Naive thymus-derived CD8-positive, alpha-beta T cell (primary cell): Measurements from ENCODE around the gene CDC42BPG. TPM values are rescaled to one million over a fixed set of nuclear protein-coding genes. Genes with fewer than 3 reads are reported as not detected.

ENCODE experiments used
- ATAC-seq, 2 donors: fragments of 150-1000 bp; cut with Tn5 transposase in 1 of 2; sonication (Bioruptor Pico), chemical (Tn5 transposase) in 1 of 2; 1 replicate in 1 of 2; 2 replicates in 1 of 2; pipeline ENCODE4 v1.10.0; 2021; ENCODE audit warnings: mild to moderate bottlenecking in 2 of 2, moderate library complexity in 2 of 2
- POLR2A ChIA-PET: fragments of 350-600 bp; sonication (Branson Sonifier 250); formaldehyde crosslinking; loops from one replicate; lab custom pipeline; 2021; ENCODE audit warnings: antibody characterized with exemption; lab: Charles Lee
- DNase-seq, 10 donors: peaks; one replicate each; pipeline versions ENCODE4 v3.0.0 to v3.0.0-alpha.2; 2020 to 2022
- H3K27ac Mint-ChIP-seq, 10 donors: one replicate each; pipeline ENCODE4 v1.8.0; 2020 to 2022; ENCODE audit warnings: mild to moderate bottlenecking in 10 of 10, mixed read lengths in 10 of 10, moderate library complexity in 4 of 10, inconsistent platforms in 1 of 10
- H3K27me3 Mint-ChIP-seq, 5 donors: one replicate each; pipeline ENCODE4 v1.8.0; 2021 to 2022; ENCODE audit warnings: mixed read lengths in 5 of 5
- H3K36me3 Mint-ChIP-seq, 3 donors: one replicate each; pipeline ENCODE4 v1.8.0; 2020 to 2022; ENCODE audit warnings: mixed read lengths in 3 of 3, mild to moderate bottlenecking in 2 of 3, inconsistent platforms in 1 of 3
- H3K4me1 Mint-ChIP-seq, 4 donors: one replicate each; pipeline ENCODE4 v1.8.0; 2021 to 2022; ENCODE audit warnings: mixed read lengths in 4 of 4
- H3K4me3 Mint-ChIP-seq, 10 donors: one replicate each; pipeline ENCODE4 v1.8.0; 2020 to 2022; ENCODE audit warnings: mild to moderate bottlenecking in 10 of 10, mixed read lengths in 10 of 10, moderate library complexity in 6 of 10, inconsistent platforms in 1 of 10
- H3K9me3 Mint-ChIP-seq, 9 donors: one replicate each; pipeline ENCODE4 v1.8.0; 2020 to 2022; ENCODE audit warnings: mixed read lengths in 9 of 9, mild to moderate bottlenecking in 3 of 9, inconsistent platforms in 1 of 9, moderate library complexity in 1 of 9
- polyA plus RNA-seq, 3 donors: library from polyadenylated mRNA; unstranded; fragments of 300-500 nt; fragmentation: Illumina TruSeq; gene quantifications; one replicate each; pipeline ENCODE4 v1.2.3, GENCODE V29; 2021
- total RNA-seq, 8 experiments: library from RNA in 2 of 8; stranded (reverse) in 2 of 8; gene quantifications; one replicate each; pipeline ENCODE4 v1.2.3 and lab custom pipeline; 2021 to 2026

The CDC42BPG gene
- total and polyA plus RNA-seq, 5 experiments from 2014 or later = 0.09 to 10.3 (median 0.38) TPM

DNA sequence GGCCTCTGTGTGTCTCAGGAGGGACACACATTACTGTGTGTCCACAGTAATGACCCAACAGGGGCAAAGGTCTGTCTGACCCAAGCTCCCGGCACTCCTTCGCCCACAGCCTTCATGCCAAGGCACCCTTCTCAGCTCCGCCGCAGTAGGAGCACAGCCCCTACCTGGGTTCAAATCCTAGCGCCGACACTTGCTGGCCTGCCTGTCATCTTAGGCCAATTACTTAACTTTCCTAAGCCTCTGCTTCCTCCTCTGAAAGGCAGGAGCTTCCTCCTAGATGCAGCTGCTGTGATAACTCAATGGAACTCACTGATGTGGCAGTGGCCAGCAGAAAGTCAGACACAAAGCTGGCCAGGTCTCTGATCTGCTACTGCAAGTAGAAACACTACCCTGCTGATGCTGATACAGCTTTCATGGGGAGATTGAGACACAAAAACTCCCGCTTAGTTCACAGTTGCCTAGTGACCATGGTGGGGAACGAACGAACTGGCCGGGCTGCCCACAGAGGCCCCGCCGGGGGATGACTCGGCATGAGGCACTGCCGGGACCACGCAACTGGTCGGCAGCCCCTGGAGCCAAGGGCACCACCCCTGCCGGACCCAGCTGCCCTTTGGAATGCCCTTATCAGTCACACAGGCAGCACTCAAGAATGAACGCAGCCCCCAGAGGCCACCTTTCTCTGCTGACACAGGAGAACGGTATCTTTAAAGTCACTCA, 25.9 kb upstream of the CDC42BPG start:
- Mint-ChIP-seq H3K4me1 (peaks cover 45 to 93% (median 88%) of the 10 kb centered on the region in 4 donors), H3K4me3 (peak overlapping the region; percentile 73 to 87 (median 80)), H3K27me3 (no peaks in the 10 kb centered on the region), H3K27ac (peak overlapping the region; percentile 91 to 96 (median 94)), H3K36me3 (peaks cover 4 to 68% (median 23%) of the 10 kb centered on the region in 3 donors), H3K9me3 (peaks cover 0 to 4% (median 0%) of the 10 kb centered on the region in 9 donors)
- ATAC-seq (no peak), DNase-seq (no peak)
- POLR2A ChIA-PET = interaction anchor here (0.8 to 45.7 kb wide), 5 partner anchors 8 to 700 kb away, joined by 4 to 2449 read pairs (median 22); partner anchors contain the start of genes CDC42BPG, EHD1, SF1 and ZNRD2

DNA sequence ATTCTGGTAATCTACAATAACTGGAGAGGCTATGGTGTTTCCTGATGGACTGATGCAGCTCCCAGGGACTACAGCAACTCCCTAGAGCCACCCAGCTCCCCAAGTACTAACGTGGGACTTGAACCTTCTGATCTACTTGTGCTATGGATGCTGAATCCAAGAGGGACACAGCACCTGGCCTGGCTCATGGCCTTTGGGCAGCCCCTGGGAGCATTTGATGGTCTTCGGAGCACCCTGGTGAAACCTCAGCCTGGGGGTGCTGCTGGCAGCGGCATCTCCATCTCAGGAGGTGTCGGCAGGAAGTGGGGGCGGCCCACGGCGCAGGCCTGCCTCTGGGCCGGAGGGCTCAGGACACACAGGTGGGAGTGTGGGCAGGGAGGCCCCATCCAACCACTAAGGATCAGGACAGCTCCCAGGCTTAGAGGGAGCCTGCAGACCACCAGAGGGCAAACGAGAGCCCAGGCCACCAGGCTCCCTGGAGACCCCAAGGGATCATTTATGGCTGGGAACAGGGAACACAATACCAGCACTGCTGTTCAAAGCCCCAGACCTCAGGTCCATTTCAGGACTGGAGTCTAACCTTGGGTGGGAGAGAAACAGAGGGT, 25.2 kb upstream of the CDC42BPG start:
- POLR2A ChIA-PET = interaction anchor here (0.8 to 45.7 kb wide), 6 partner anchors 8 to 700 kb away, joined by 4 to 2449 read pairs (median 14); partner anchors contain the start of genes CDC42BPG, EHD1, MAP4K2 and SF1
- H3K4me3 Mint-ChIP-seq = peak overlapping the region; percentile 73 to 87 (median 80)
- peak in 2 of 10 donors; percentile 36 to 46 for DNase-seq
- peak; percentile 13 to 33 for ATAC-seq
- peaks cover 45 to 93% (median 88%) of the 10 kb centered on the region in 4 donors for H3K4me1 Mint-ChIP-seq
- H3K27ac Mint-ChIP-seq = peak overlapping the region; percentile 91 to 96 (median 94)
- H3K36me3 Mint-ChIP-seq = peaks cover 4 to 61% (median 22%) of the 10 kb centered on the region in 3 donors
- H3K9me3 Mint-ChIP-seq = peaks cover 0 to 4% (median 0%) of the 10 kb centered on the region in 9 donors
- H3K27me3 Mint-ChIP-seq = no peaks in the 10 kb centered on the region

DNA sequence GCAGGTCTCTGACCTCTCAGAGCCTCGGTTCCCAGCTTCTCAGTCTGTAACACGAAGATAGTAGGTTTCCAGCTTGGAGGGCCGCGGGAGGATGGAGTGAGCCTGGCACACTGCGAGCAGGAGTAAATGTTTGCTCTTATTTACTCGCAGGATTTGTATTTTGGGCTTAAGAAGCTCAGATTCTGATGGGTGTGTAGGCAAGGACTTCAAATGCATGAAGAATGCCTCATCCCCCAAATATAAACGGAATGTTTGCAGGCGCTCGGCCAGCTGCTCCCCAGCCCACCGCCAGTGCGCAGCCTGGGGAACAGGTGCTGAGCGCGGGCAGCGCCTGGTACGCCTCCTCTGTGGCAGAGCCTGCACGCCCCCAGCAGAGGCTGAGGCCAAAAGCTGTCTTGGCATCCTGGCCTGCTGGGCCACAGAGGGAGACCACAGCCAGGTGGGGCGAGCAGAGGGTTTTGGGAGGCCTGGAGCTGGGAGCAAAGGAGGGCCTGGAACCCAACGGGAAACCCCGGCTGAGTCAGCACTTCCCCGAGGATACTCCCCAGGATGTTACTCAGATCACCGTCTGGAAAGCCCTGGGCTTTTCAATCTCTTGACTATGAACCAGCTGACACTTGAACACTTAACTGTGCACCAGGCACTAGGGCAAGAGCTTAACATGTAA, 24.6 kb upstream of the CDC42BPG start:
- Mint-ChIP-seq H3K36me3 (peaks cover 4 to 55% (median 18%) of the 10 kb centered on the region in 3 donors), H3K9me3 (peaks cover 0 to 4% (median 0%) of the 10 kb centered on the region in 9 donors), H3K27ac (peak overlapping the region; percentile 91 to 96 (median 94)), H3K27me3 (no peaks in the 10 kb centered on the region), H3K4me1 (peaks cover 42 to 93% (median 87%) of the 10 kb centered on the region in 4 donors), H3K4me3 (peak overlapping the region; percentile 73 to 87 (median 80))
- POLR2A ChIA-PET = interaction anchor here (0.8 to 45.7 kb wide), 6 partner anchors 9 to 701 kb away, joined by 5 to 2449 read pairs (median 14); partner anchors contain the start of genes CDC42BPG, EHD1, MAP4K2 and SF1
- DNase-seq = peak in 4 of 10 donors; percentile 44 to 67 (median 44)
- peak; percentile 67 to 75 for ATAC-seq

DNA sequence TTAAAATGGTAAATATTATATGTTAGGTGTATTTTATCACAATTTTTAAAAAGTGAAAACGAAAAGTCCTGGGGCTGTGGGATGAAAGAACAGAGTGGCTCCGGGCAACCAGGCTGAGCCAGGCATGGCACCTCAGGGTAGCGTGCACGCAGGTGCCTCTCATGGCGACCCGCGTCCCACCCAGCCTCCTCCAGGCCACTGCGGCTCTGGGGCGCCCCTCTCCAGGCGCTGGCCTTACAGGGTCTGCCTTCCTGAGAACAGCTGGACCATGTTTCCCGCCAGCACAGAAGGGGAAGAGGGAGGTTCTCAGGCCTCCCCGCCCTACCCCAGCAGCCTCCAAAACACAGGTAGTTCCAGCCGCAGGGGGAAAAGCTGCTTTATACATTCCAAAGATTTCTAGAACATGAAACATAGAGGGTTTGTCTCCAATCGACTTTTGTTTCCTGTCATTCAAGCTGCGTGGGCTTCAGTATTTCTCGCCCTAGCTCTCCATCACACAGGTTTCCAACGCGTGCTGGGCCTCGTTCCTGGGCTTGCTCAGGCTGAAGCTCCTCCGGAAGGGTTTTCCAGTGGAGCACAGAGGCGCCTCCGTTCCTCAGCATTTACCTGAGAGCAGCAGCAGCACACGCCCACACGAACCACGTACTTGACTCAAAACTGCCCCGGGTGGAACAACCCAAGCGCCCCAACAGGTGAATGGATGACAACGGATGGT, 23.5 kb upstream of the CDC42BPG start:
- ATAC-seq (no peak), DNase-seq (no peak)
- H3K9me3 Mint-ChIP-seq = peaks cover 0 to 4% (median 0%) of the 10 kb centered on the region in 9 donors
- peak overlapping the region; percentile 73 to 87 (median 80) for H3K4me3 Mint-ChIP-seq
- peaks cover 39 to 96% (median 92%) of the 10 kb centered on the region in 4 donors for H3K4me1 Mint-ChIP-seq
- peak overlapping the region; percentile 91 to 96 (median 94) for H3K27ac Mint-ChIP-seq
- H3K27me3 Mint-ChIP-seq = no peaks in the 10 kb centered on the region
- H3K36me3 Mint-ChIP-seq = peaks cover 4 to 44% (median 15%) of the 10 kb centered on the region in 3 donors
- POLR2A ChIA-PET = interaction anchor here (0.7 to 45.7 kb wide), 5 partner anchors 10 to 1091 kb away, joined by 3 to 2449 read pairs (median 22); partner anchors contain the start of genes CDC42BPG, EHD1 and SF1

DNA sequence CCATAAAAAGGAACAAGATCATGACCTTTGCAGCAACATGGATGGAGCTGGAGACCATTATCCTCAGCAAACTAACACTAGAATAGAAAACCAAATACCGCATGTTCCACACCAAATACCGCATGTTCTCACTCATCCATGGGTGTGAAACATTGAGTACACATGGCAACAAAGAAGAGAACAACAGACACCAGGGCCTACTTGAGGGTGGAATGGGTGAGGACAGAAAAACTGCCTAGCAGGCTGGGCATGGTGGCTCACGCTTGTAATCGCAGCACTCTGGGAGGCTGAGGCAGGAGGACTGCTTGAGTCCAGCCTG, 21.7 kb upstream of the CDC42BPG start:
- POLR2A ChIA-PET = interaction anchor here (1.0 to 45.7 kb wide), 3 partner anchors 10 to 87 kb away, joined by 4 to 2449 read pairs (median 2449); partner anchors contain the start of genes CDC42BPG, EHD1 and SF1
- Mint-ChIP-seq H3K27ac (peak overlapping the region; percentile 72 to 99 (median 95)), H3K36me3 (peaks cover 4 to 27% (median 7%) of the 10 kb centered on the region in 3 donors), H3K9me3 (peaks cover 0 to 4% (median 0%) of the 10 kb centered on the region in 9 donors), H3K4me3 (peak overlapping the region; percentile 66 to 85 (median 81)), H3K4me1 (peaks cover 37 to 97% (median 91%) of the 10 kb centered on the region in 4 donors), H3K27me3 (no peaks in the 10 kb centered on the region)
- ATAC-seq = no peak
- DNase-seq = no peak

DNA sequence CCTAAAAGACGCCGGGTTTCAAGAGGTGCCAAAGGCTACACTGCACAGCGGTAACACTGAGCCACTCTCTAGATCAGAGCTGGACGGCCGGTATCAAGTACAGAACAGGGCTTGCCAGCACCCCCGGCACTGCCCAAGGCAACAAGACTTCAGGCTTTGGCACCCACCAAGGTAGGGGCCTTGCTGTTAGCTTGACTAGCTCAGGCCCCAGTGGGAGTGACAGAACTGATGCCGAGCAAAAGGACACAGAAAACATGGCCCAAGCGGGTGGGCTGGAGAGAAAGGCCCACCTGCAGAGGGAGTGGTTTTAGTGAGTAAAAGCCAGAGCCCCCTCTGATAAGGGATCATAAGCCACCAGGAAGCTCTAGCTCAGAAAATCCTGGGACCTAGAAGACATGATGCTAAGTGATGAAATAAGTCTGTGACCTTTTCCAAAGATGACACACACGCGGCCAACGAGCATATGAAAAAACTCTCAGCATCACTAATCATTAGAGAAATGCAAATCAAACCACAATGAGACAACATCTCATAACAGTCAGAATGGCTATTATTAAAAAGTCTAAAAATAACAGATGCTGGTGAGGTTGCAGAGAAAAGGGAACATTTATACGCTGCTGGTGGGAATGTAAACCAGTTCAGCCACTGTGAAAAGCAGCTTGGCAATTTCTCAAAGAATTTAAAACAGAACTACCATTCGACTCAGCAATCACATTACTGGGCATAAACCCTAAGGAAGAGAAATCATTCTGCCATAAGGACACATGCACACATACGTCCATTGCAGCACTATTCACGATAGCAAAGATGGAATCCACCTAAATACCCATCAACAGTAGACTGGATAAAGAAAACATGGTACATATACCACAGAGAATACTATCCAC, 21.1 kb upstream of the CDC42BPG start:
- DNase-seq = no peak
- POLR2A ChIA-PET = interaction anchor here (1.0 to 45.7 kb wide), 6 partner anchors 9 to 633 kb away, joined by 4 to 2449 read pairs (median 22); partner anchors contain the start of genes CDC42BPG, EHD1, FAU and MALAT1
- Mint-ChIP-seq H3K9me3 (peaks cover 0 to 4% (median 0%) of the 10 kb centered on the region in 9 donors), H3K4me3 (peak overlapping the region; percentile 66 to 85 (median 81)), H3K27ac (peak overlapping the region; percentile 72 to 99 (median 95)), H3K27me3 (no peaks in the 10 kb centered on the region), H3K36me3 (peaks cover 4 to 27% (median 7%) of the 10 kb centered on the region in 3 donors), H3K4me1 (peaks cover 38 to 97% (median 91%) of the 10 kb centered on the region in 4 donors)
- peak in 1 of 2 donors; percentile 9 for ATAC-seq

DNA sequence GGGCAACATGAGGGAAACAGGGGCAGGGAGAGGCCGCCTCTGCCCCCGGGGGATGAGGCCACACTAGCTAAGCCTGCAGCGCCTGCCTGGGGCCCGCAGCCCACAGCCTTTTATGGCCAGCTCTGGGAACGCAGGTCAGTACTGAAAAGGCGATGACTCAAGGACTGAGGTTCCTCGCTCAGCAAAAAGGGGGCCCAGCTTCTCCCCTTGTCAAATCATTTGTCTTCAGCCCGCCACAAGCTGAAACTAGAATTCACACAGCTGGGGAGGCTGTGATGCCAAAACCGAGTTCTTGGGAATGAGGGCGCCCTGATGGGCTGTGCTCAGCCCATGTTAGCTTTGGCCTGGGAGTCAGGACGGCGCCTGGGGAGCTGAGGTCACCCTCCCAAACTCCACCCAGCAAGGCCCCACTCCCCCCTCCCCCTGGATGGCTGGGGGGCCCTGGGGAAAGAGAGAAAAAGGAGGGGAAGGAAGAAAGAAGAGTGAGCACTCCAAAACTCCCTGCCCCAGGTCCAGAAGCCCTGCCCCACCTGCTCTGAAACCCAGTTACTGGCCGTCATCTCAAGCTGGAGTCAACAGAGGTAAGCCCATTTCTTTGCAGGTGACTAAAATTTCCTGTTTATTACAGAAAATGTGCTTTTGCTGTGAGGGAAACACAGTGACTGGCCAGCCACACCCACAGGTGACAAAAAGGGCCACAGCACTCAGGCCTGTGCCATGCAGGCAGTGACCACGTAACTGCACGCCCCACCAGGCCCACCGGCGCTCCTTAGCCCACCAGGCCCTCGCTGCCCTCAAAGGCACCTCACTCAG, 20.2 kb upstream of the CDC42BPG start:
- POLR2A ChIA-PET = interaction anchor here (0.6 to 45.7 kb wide), 8 partner anchors 8 to 701 kb away, joined by 3 to 2449 read pairs (median 23); partner anchors contain the start of genes CDC42BPG, EHD1, FAU and MALAT1
- ATAC-seq (peak in 1 of 2 donors; percentile 2), DNase-seq (peak in 1 of 10 donors; percentile 58)
- Mint-ChIP-seq H3K4me1 (peaks cover 42 to 97% (median 91%) of the 10 kb centered on the region in 4 donors), H3K36me3 (peaks cover 4 to 31% (median 7%) of the 10 kb centered on the region in 3 donors), H3K27ac (peak overlapping the region; percentile 72 to 99 (median 95)), H3K27me3 (no peaks in the 10 kb centered on the region), H3K4me3 (peak overlapping the region; percentile 66 to 85 (median 81)), H3K9me3 (peaks cover 0 to 4% (median 0%) of the 10 kb centered on the region in 9 donors)

DNA sequence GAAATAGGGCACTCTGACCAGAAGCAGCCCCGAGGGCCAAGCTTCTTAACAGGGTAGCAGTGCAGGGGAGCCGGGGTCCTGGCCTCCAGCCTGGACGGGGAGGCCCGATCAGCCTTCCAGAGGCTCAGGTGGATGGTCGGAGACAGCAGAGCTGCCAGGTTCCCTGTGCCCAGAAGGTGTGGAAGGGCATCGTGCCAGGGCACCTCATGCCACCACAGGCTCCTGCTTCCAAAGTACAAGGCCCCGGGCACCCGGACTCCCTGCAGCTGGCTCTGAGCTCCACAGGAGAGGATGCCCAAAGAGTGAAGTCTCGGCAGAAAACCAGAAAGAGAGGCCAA, 19.7 kb upstream of the CDC42BPG start:
- H3K36me3 Mint-ChIP-seq = peaks cover 4 to 32% (median 7%) of the 10 kb centered on the region in 3 donors
- peak overlapping the region; percentile 72 to 99 (median 95) for H3K27ac Mint-ChIP-seq
- POLR2A ChIA-PET = interaction anchor here (0.6 to 45.7 kb wide), 9 partner anchors 8 to 634 kb away, joined by 3 to 2449 read pairs (median 6); partner anchors contain the start of genes CDC42BPG, EHD1, FAU and MALAT1
- peaks cover 40 to 97% (median 91%) of the 10 kb centered on the region in 4 donors for H3K4me1 Mint-ChIP-seq
- ATAC-seq (no peak), DNase-seq (no peak)
- H3K27me3 Mint-ChIP-seq = no peaks in the 10 kb centered on the region
- H3K9me3 Mint-ChIP-seq = peaks cover 0 to 4% (median 0%) of the 10 kb centered on the region in 9 donors
- peak overlapping the region; percentile 66 to 85 (median 81) for H3K4me3 Mint-ChIP-seq

DNA sequence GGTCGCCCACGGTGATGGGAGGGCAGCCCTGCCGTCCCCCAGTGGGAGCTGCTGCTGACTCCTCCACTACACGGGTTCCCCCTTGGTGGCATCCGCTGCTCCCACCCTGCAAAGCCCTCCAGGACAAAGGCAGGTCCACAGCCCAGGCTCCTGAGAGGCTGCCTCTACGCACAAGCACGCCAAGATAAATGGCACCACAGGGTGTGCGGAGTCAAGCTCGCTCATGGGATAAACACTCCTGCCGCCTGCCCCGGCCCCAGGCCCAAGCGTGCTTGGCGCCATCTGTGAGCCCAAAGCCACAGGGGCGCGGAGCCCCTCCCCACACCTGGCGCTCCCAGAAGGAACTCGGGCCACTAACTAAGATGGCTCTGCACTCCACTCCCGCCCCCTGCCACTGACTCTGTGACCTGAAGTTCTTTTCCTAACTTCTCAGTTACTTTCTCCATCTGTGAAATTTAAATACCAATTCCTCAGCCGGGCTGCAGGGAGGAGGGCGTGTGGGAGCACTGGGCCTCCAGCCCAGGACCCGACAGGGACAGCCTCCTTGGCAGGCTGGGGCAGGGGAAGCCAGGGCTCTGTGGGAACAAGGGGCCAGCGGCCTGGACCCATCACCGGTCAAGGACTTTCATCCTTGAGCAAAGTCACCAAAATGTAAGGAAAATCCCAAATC, 19.1 kb upstream of the CDC42BPG start:
- Mint-ChIP-seq H3K27me3 (no peaks in the 10 kb centered on the region), H3K9me3 (peaks cover 0 to 4% (median 0%) of the 10 kb centered on the region in 9 donors), H3K27ac (peak overlapping the region; percentile 72 to 99 (median 96)), H3K36me3 (peaks cover 4 to 35% (median 7%) of the 10 kb centered on the region in 3 donors), H3K4me1 (peaks cover 40 to 97% (median 91%) of the 10 kb centered on the region in 4 donors), H3K4me3 (peak overlapping the region; percentile 45 to 85 (median 82))
- POLR2A ChIA-PET = interaction anchor here (0.6 to 45.7 kb wide), 9 partner anchors 7 to 635 kb away, joined by 3 to 2449 read pairs (median 6); partner anchors contain the start of genes CDC42BPG, EHD1, FAU and MALAT1
- ATAC-seq (no peak), DNase-seq (no peak)
